ENCODE results near the gene GNAS-AS1.

Gene GNAS-AS1

DNA sequence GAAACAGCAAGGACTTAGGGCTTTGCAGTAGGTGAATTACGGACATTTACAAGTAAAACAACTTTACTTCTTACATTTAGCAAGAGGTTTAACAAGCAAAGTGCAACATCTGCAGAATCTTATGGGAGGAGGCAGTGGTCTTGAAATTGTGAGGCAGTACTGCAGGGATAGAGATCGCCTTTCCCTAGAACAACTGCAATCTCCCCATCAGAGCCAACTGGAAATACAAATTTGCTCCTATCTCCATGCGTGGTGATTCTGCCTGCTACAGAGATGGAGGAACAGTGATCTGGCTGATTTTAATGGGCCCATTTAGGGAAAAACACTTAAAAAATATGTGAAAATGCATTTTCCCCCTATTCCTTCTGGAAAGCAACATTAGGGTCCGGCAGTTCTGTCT is 27.7 kb upstream of the GNAS-AS1 start:
- Histone ChIP-seq H3K4me1 (no peaks in the 10 kb centered on the region), H3K9me3 (no peaks in the 10 kb centered on the region), H3K27ac (no peak overlapping the region), H3K27me3 (no peaks in the 10 kb centered on the region), H3K4me3 (no peak overlapping the region), H3K36me3 (no peaks in the 10 kb centered on the region)
- TF ChIP-seq, protein P1, sequence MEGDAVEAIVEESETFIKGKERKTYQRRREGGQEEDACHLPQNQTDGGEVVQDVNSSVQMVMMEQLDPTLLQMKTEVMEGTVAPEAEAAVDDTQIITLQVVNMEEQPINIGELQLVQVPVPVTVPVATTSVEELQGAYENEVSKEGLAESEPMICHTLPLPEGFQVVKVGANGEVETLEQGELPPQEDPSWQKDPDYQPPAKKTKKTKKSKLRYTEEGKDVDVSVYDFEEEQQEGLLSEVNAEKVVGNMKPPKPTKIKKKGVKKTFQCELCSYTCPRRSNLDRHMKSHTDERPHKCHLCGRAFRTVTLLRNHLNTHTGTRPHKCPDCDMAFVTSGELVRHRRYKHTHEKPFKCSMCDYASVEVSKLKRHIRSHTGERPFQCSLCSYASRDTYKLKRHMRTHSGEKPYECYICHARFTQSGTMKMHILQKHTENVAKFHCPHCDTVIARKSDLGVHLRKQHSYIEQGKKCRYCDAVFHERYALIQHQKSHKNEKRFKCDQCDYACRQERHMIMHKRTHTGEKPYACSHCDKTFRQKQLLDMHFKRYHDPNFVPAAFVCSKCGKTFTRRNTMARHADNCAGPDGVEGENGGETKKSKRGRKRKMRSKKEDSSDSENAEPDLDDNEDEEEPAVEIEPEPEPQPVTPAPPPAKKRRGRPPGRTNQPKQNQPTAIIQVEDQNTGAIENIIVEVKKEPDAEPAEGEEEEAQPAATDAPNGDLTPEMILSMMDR (IDR thresholded peaks at IDR 0.05) = no peak
- intact Hi-C loops (cut with DNase I; ENCODE audit: low total_unique reads) = no loop called here
- no peak for DNase-seq

DNA sequence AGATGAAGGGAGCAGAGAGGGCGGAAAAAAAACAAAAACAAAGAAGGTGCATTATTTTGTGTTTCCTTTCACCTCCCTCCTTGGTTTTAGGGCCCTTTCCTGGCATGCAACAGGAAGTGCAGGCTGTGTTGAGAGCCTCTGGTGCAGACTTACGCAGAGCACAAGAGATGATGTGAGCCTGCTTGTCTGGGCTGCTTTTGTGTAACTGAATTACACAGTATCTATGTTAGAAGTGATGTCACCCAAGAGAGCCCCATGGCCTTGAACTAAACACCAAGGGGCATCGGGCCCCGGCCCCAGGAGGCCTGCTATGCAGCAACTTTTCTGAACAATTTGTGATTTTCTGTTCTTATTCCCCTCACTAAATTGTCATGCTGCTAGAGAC is 27.3 kb upstream of the GNAS-AS1 start:
- no peaks in the 10 kb centered on the region for H3K4me1 ChIP-seq
- TF ChIP-seq, protein P1 (IDR thresholded peaks at IDR 0.05) = no peak
- DNase-seq = no peak

DNA sequence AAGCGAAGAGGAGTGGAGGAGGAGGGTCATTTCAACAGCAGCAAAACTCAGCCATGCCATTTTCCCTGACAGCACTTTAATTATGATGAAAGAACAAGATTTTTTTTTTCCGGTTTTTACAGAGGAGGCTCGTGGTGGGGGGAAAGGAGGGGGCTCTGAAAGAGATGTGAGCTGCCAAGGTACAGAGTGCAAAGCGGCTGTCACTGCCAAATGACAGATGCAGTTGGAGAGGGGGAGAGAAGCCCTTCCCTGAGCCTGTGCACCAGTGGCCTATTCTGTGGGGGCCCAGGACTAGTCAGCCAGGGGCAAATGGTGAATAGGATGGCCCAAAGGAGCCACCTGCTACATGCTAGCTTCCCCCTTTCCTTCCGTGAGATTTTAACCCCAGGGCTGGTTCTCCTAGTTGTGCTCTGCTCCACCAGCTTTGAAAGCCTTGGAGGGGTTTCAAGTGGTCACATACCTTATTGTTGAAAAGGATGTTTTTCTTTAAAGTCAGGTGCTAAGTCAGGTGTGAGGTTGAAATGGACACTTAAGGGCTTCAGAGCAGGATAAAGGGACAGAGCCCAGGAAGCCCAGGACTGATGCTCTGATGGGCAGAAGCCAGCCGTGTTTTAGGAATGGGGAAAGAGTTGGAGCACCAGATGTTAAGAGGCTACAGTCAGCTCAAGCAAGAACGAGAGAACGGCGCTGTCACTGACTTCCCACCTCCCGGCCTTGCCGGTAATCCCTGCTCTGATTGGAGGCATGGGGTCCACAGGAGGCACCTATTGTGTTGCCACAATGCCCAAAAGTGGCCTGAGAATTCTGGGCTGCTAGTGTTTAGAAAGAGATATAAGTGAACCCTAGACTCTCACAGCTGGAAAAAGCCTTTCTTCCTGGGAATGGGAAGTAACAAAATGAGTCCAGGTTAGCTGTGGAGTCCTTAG is 26.6 kb upstream of the GNAS-AS1 start:
- intact Hi-C loops (cut with DNase I; ENCODE audit: low total_unique reads) = no loop called here
- no peaks in the 10 kb centered on the region for H3K36me3 ChIP-seq
- DNase-seq = no peak
- H3K27me3 ChIP-seq = no peaks in the 10 kb centered on the region
- H3K27ac ChIP-seq = no peak overlapping the region
- TF ChIP-seq, protein P1 (IDR thresholded peaks at IDR 0.05) = no peak
- no peaks in the 10 kb centered on the region for H3K4me1 ChIP-seq
- no peaks in the 10 kb centered on the region for H3K9me3 ChIP-seq
- no peak overlapping the region for H3K4me3 ChIP-seq

More for the DNA sequence above, 27.3 kb upstream of the GNAS-AS1 start:
- Histone ChIP-seq H3K27ac (no peak overlapping the region), H3K36me3 (no peaks in the 10 kb centered on the region), H3K27me3 (no peaks in the 10 kb centered on the region), H3K4me3 (no peak overlapping the region), H3K9me3 (no peaks in the 10 kb centered on the region)
- intact Hi-C loops (cut with DNase I; ENCODE audit: low total_unique reads) = no loop called here

DNA sequence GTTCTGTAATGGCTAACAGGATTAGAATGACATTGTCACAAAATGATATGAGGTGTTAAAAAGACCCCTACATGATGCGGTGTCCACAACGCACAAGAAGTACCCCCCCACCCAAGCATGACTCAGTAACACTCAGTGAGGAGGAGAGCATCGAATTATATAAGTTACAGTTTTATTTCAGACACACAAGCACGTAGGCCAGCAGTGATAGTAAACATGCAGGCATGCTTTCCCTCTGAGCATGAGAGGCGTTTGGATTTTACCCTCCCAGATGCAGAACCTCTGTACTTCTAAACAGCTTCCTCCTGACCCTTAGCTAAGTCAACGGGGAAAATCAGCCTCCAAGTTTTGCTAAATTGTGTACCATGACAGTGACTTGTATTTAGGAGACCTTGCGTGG is 25.7 kb upstream of the GNAS-AS1 start:
- Histone ChIP-seq H3K4me3 (no peak overlapping the region), H3K27me3 (no peaks in the 10 kb centered on the region), H3K36me3 (no peaks in the 10 kb centered on the region), H3K9me3 (no peaks in the 10 kb centered on the region), H3K27ac (no peak overlapping the region), H3K4me1 (no peaks in the 10 kb centered on the region)
- TF ChIP-seq, protein P1 (IDR thresholded peaks at IDR 0.05) = no peak
- no peak for DNase-seq
- intact Hi-C loops (cut with DNase I; ENCODE audit: low total_unique reads) = no loop called here

DNA sequence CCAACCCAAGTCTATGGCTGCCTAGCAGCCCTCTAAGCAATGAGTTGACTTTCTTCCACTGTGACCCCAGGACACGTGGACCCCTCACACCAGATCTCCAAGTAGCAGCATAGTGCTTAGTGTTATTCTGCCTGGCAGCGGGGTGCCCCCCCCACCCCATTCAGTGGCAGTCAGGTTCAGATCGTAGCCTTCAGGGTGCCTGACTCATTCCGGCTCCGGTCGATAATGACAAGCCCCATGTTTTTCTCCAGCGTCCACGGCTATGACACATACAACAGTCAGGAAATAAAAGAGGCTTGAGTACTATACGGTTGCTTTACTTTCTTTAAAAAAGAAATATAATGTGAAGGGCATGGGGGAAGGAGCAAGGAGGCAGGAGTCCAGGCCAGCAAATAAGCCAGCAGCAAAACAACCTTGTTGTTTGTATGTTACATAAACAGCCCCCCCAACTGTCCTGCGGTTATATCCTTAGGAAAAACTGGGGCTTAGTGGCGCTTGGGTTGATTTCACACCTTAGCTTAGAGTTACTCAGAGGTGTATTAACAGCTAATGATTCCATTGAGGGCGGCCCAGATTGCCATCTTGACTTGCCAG is 24.9 kb upstream of the GNAS-AS1 start:
- H3K27ac ChIP-seq = no peak overlapping the region
- no peaks in the 10 kb centered on the region for H3K36me3 ChIP-seq
- H3K27me3 ChIP-seq = no peaks in the 10 kb centered on the region
- no peak for DNase-seq
- no peaks in the 10 kb centered on the region for H3K9me3 ChIP-seq
- TF ChIP-seq, protein P1 (IDR thresholded peaks at IDR 0.05) = no peak
- H3K4me3 ChIP-seq = no peak overlapping the region
- intact Hi-C loops (cut with DNase I; ENCODE audit: low total_unique reads) = no loop called here
- no peaks in the 10 kb centered on the region for H3K4me1 ChIP-seq
